NB4 (cell line): Measurements from ENCODE around the gene ACOXL.

Source experiments
- DNase-seq: peaks from one replicate; pipeline ENCODE4 v3.0.0; 2010; ENCODE audit warnings: low read depth
- H3K4me3 ChIP-seq: one replicate; pipeline ENCODE4 v1.5.1; 2011; ENCODE audit warnings: mild to moderate bottlenecking, low read depth, low read length, moderate library complexity
- MAX ChIP-seq: IDR thresholded peaks from 2 replicates; pipeline ENCODE4 v1.6.1; 2011; ENCODE audit warnings: low read depth, low read length
- MYC ChIP-seq: IDR thresholded peaks from 2 replicates; pipeline ENCODE4 v1.6.1; 2011; ENCODE audit warnings: low read depth, low read length
- POLR2A ChIP-seq: IDR thresholded peaks from 2 replicates; pipeline ENCODE4 v1.6.1; 2011; ENCODE audit warnings: mild to moderate bottlenecking; ENCODE audit not compliant: insufficient read length; ENCODE audit errors: extremely low read depth
- TF ChIP-seq, protein P1 (sequence below): IDR thresholded peaks from one replicate; pipeline ENCODE4 v1.5.1; 2012; ENCODE audit warnings: low read depth, low read length

Gene ACOXL

GRCh38 chr2:110702514-110703380 lies 29.6 kb upstream of the ACOXL start:
- no peak for DNase-seq
- TF ChIP-seq POLR2A (no peak), MAX (no peak), MYC (no peak)
- TF ChIP-seq, protein P1, sequence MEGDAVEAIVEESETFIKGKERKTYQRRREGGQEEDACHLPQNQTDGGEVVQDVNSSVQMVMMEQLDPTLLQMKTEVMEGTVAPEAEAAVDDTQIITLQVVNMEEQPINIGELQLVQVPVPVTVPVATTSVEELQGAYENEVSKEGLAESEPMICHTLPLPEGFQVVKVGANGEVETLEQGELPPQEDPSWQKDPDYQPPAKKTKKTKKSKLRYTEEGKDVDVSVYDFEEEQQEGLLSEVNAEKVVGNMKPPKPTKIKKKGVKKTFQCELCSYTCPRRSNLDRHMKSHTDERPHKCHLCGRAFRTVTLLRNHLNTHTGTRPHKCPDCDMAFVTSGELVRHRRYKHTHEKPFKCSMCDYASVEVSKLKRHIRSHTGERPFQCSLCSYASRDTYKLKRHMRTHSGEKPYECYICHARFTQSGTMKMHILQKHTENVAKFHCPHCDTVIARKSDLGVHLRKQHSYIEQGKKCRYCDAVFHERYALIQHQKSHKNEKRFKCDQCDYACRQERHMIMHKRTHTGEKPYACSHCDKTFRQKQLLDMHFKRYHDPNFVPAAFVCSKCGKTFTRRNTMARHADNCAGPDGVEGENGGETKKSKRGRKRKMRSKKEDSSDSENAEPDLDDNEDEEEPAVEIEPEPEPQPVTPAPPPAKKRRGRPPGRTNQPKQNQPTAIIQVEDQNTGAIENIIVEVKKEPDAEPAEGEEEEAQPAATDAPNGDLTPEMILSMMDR = no peak
- no peak overlapping the region for H3K4me3 ChIP-seq

- no peak for DNase-seq
- TF ChIP-seq MAX (no peak), MYC (no peak)
- TF ChIP-seq, protein P1 = no peak
Measured at GRCh38 chr2:110707386-110707965, 24.9 kb upstream of the ACOXL start.

GRCh38 chr2:110708455-110708854 lies 23.9 kb upstream of the ACOXL start:
- no peak for DNase-seq
- H3K4me3 ChIP-seq = no peak overlapping the region
- TF ChIP-seq POLR2A = no peak
- no peak for TF ChIP-seq MAX
- TF ChIP-seq MYC = no peak
- TF ChIP-seq, protein P1 = no peak

More at GRCh38 chr2:110707386-110707965, 24.9 kb upstream of the ACOXL start:
- no peak overlapping the region for H3K4me3 ChIP-seq

GRCh38 chr2:110712737-110713136 lies 19.6 kb upstream of the ACOXL start:
- DNase-seq = no peak
- TF ChIP-seq, protein P1 = no peak
- TF ChIP-seq MAX (no peak), POLR2A (no peak), MYC (no peak)
- H3K4me3 ChIP-seq = no peak overlapping the region

GRCh38 chr2:110713513-110714362 lies 18.6 kb upstream of the ACOXL start:
- no peak for TF ChIP-seq POLR2A
- TF ChIP-seq MAX = no peak
- no peak for TF ChIP-seq MYC
- TF ChIP-seq, protein P1 = no peak
- no peak overlapping the region for H3K4me3 ChIP-seq
- DNase-seq = no peak
